Activated T-helper 1 cell treated with anti-CD3 and anti-CD28 coated beads, Interleukin-12 subunit alpha, Interleukin-12 subunit beta, Interleukin-2, Interleukin-4 antibody, amounts not matched to agents 30 ng/mL and 10 ng/mL and 1 ng/mL, durations not matched to agents 14 hours and 24 hours and 36 hours (primary cell): ENCODE results near the gene SPTBN4. TPM values are rescaled to one million over a fixed set of nuclear protein-coding genes. Genes with fewer than 3 reads are reported as not detected.
"Not testable (repeated sequence)": the region's sequence is repeated elsewhere in the genome, so short reads cannot be mapped to it uniquely, and the experiment has no call there.

Source experiments
- DNase-seq: peaks from one replicate; pipeline ENCODE4 v3.0.0; 2021; ENCODE audit warnings: low spot score
- H3K27ac Mint-ChIP-seq: one replicate; pipeline ENCODE4 v1.8.0; 2021; ENCODE audit warnings: mild to moderate bottlenecking, mixed read lengths
- H3K27me3 Mint-ChIP-seq: one replicate; pipeline ENCODE4 v1.8.0; 2022; ENCODE audit warnings: mild to moderate bottlenecking, moderate library complexity, mixed read lengths; ENCODE audit not compliant: insufficient read depth
- H3K36me3 Mint-ChIP-seq: one replicate; pipeline ENCODE4 v1.8.0; 2021; ENCODE audit warnings: low read depth, mixed read lengths
- H3K4me1 Mint-ChIP-seq: one replicate; pipeline ENCODE4 v1.8.0; 2021; ENCODE audit warnings: low read depth, mixed read lengths
- H3K4me3 Mint-ChIP-seq: one replicate; pipeline ENCODE4 v1.8.0; 2021; ENCODE audit warnings: mild to moderate bottlenecking, moderate library complexity, mixed read lengths
- H3K9me3 Mint-ChIP-seq: one replicate; pipeline ENCODE4 v1.8.0; 2021; ENCODE audit warnings: mixed read lengths
- intact Hi-C: fragments of 100-400 bp; cut with micrococcal nuclease; formaldehyde crosslinking; loops from one replicate; pipeline ENCODE4 v1.15.1; 2024
- total RNA-seq: library from RNA; stranded (reverse); gene quantifications from 2 replicates; pipeline ENCODE4 v1.2.3, GENCODE V29; 2022

Gene SPTBN4
- total RNA-seq, 1 donor from 2014 or later = 0.21 TPM

DNA sequence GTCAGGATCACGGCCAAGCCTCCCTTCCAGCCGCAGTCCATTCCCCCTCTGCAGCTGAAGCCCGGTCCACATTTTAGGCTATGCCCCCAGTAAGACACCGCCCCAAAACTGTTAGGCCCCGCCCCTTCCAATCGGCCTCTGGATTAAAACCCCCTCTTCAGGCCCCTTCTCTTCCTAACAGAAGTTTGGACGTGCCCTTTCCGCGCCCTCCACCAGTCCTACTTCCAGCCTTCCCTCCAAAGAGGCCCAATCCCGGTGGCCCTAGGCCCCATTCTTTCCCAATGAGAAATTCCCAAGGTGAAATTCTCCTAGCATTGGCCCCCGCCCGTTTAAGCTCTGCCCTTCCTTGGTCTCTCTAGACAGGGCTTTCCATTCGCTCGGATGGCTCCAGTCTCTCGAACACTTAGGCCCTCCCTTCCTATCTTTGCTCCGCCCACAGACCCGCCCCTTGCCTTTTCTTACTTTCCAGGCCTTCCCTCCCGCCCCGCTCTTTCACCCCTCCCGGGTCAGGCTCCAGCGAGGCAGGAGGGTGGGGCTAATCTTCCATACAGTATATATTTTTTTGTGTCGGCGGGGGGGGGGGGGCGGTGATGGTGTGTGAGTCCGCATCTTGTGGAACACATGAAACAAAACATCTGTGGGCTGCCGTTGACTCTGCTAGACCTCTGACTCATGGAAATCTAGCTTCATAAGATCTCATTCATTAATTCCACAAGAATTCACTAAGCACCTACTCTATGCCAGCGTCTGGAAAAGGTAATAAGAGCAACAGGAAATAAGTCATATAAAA, 148.0 kb downstream of the SPTBN4 start:
- Mint-ChIP-seq H3K27ac (peak overlapping the region; percentile 100), H3K4me3 (peak overlapping the region; percentile 97), H3K9me3 (no peaks in the 10 kb centered on the region), H3K27me3 (no peaks in the 10 kb centered on the region), H3K36me3 (peaks cover 18% of the 10 kb centered on the region), H3K4me1 (peaks cover 41% of the 10 kb centered on the region)
- DNase-seq = peak; percentile 75
- intact Hi-C loops = loop anchor here (1.0 to 10.0 kb wide), 17 partner anchors 10 to 930 kb away; partner anchors contain the start of genes ACTMAP, AKT2, BLVRB and C19orf47

DNA sequence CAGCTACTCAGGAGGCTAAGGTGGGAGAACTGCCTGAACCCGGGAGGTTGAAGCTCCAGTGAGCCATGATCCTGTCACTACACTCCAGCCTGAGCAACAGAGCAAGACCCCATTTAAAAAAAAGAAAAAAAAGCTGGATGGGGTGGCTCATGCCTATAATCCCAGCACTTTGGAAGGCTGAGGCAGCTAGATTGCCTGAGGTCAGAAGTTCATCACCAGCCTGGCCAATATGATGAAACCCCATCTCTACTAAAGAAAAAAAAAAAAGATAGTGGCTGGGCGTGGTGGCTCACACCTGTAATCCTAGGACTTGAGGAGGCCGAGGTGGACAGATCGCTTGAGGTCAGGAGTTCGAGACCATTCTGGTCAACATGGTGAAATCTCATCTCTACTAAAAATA, 149.4 kb downstream of the SPTBN4 start:
- no peak overlapping the region for H3K4me3 Mint-ChIP-seq

DNA sequence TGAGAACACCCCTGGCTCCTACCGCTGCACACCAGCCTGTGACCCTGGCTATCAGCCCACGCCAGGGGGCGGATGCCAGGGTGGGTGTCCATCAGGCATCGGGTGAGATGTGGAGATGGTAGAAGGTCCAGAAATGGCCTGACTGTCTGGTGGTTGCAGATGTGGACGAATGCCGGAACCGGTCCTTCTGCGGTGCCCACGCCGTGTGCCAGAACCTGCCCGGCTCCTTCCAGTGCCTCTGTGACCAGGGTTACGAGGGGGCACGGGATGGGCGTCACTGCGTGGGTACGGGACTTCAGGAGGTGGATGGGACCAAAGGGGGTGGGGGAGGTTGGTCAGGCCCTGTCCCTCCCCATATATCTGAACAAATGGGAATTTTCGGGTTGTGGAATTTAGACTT, 150.1 kb downstream of the SPTBN4 start:
- no peak overlapping the region for H3K4me3 Mint-ChIP-seq
- no peak for DNase-seq
- no peaks in the 10 kb centered on the region for H3K9me3 Mint-ChIP-seq
- peaks cover 28% of the 10 kb centered on the region for H3K36me3 Mint-ChIP-seq
- H3K27ac Mint-ChIP-seq = no peak overlapping the region
- intact Hi-C loops = loop anchor here (5.0 to 10.0 kb wide), 3 partner anchors 648 to 928 kb away; partner anchors contain the start of genes HNRNPUL1 and TGFB1
- no peaks in the 10 kb centered on the region for H3K27me3 Mint-ChIP-seq
- H3K4me1 Mint-ChIP-seq = peaks cover 32% of the 10 kb centered on the region

More for the DNA sequence above, 149.4 kb downstream of the SPTBN4 start:
- intact Hi-C loops = loop anchor here (5.0 to 10.0 kb wide), 3 partner anchors 649 to 929 kb away; partner anchors contain the start of genes HNRNPUL1 and TGFB1
- peaks cover 29% of the 10 kb centered on the region for H3K4me1 Mint-ChIP-seq
- peak overlapping the region; percentile 100 for H3K27ac Mint-ChIP-seq
- H3K36me3 Mint-ChIP-seq = peaks cover 23% of the 10 kb centered on the region
- H3K27me3 Mint-ChIP-seq = no peaks in the 10 kb centered on the region
- DNase-seq = no peak
- no peaks in the 10 kb centered on the region for H3K9me3 Mint-ChIP-seq

DNA sequence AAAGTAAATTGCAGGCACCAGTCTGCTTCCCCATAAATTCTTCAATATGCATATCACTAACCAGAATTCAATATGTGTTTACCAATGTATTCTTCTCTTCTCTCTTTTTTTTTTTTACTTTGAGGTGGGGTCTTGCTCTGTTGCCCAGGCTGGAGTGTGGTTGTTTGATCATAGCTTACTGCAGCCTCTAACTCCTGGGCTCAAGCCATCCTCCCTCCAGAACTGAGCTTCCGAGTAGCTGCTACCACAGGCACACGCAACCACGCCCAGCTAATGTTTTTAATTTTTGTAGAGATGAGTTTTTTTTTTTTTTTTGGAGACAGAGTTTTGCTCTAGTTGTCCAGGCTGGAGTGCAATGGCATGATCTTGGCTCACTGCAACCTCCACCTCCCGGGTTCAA, 151.2 kb downstream of the SPTBN4 start:
- Mint-ChIP-seq H3K9me3 (no peaks in the 10 kb centered on the region), H3K4me3 (no peak overlapping the region), H3K36me3 (peaks cover 35% of the 10 kb centered on the region), H3K27me3 (no peaks in the 10 kb centered on the region), H3K27ac (no peak overlapping the region), H3K4me1 (peaks cover 27% of the 10 kb centered on the region)
- no peak for DNase-seq
- intact Hi-C loops = loop anchor here (5.0 to 10.0 kb wide), 3 partner anchors 647 to 927 kb away; partner anchors contain the start of genes HNRNPUL1 and TGFB1

DNA sequence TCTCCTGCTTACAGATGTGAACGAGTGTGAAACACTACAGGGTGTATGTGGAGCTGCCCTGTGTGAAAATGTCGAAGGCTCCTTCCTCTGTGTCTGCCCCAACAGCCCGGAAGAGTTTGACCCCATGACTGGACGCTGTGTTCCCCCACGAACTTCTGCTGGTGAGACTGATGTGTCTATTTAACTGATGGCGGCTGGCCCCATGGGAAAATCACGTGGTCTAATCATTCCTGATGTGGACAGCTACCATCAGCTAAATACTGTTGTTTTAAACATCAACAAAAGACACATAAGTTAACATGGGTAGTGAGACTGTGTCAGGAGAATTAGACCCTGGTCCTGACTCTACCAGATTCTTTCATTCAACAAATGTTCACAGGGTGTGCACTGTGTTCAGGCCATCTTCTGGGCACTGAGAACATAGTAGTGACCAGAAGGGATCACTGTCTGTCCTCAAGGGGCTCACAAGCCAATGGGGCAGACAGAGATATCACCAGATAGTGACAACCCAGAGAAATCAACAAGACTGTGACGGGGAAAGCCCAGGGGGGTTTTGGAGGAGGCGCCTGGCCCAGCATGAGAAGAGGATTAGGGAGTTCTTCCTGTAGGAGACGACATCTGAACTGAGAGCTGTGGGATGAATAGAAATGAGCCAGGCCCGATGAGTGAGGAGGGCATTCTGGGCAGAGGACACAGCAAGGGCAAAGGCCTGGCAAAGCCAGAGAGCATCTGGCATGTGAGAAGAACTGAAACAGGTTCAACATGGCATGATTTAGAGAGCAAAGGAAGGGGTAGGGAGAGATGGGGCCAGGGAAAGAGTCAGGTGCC, 152.7 kb downstream of the SPTBN4 start:
- Mint-ChIP-seq H3K4me1 (peaks cover 31% of the 10 kb centered on the region), H3K36me3 (peaks cover 41% of the 10 kb centered on the region), H3K9me3 (no peaks in the 10 kb centered on the region), H3K4me3 (no peak overlapping the region), H3K27ac (peak overlapping the region; percentile 37), H3K27me3 (no peaks in the 10 kb centered on the region)
- intact Hi-C loops = loop anchor here (5.0 to 10.0 kb wide), 3 partner anchors 645 to 925 kb away; partner anchors contain the start of genes HNRNPUL1 and TGFB1
- DNase-seq = no peak

DNA sequence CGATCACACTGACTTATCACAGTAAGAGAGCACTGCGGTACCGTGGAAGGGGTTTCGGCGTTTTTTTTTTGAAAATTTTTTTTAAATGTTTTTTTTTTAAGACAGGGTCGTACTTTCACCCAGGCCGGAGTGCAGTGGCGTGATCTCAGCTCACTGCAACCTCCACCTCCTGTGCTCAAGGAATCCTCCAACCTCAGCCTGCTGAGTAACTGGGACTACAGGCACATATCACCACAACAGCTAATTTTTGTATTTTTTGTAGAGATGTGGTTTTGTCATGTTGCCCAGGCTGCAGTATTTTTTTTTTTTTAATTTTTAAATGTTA, 153.3 kb downstream of the SPTBN4 start:
- DNase-seq = no peak
- peaks cover 25% of the 10 kb centered on the region for H3K4me1 Mint-ChIP-seq
- H3K36me3 Mint-ChIP-seq = peaks cover 43% of the 10 kb centered on the region
- H3K27ac Mint-ChIP-seq = peak overlapping the region; percentile 37
- H3K27me3 Mint-ChIP-seq = no peaks in the 10 kb centered on the region
- no peaks in the 10 kb centered on the region for H3K9me3 Mint-ChIP-seq
- no peak overlapping the region for H3K4me3 Mint-ChIP-seq
- intact Hi-C loops = no loop called here

DNA sequence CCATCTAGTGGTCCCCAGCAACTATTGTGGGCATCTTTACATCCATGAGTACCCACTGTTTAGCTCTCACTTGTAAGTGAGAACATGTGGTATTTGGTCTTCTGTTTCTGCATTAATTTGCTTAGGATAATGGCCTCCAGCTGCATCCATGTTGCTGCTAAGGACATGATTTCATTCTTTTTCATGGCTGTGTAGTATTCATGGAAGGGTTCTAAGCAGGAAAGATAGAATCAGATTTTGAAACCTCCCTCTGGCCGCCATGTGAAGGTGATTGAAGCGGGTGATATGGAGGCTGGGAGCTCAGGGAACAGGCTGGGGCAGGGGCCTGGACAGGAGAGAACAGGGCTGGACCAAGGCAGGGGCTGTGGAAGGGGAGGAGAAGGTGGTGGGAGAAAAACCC, 154.5 kb downstream of the SPTBN4 start:
- peaks cover 47% of the 10 kb centered on the region for H3K36me3 Mint-ChIP-seq
- no peak overlapping the region for H3K4me3 Mint-ChIP-seq

DNA sequence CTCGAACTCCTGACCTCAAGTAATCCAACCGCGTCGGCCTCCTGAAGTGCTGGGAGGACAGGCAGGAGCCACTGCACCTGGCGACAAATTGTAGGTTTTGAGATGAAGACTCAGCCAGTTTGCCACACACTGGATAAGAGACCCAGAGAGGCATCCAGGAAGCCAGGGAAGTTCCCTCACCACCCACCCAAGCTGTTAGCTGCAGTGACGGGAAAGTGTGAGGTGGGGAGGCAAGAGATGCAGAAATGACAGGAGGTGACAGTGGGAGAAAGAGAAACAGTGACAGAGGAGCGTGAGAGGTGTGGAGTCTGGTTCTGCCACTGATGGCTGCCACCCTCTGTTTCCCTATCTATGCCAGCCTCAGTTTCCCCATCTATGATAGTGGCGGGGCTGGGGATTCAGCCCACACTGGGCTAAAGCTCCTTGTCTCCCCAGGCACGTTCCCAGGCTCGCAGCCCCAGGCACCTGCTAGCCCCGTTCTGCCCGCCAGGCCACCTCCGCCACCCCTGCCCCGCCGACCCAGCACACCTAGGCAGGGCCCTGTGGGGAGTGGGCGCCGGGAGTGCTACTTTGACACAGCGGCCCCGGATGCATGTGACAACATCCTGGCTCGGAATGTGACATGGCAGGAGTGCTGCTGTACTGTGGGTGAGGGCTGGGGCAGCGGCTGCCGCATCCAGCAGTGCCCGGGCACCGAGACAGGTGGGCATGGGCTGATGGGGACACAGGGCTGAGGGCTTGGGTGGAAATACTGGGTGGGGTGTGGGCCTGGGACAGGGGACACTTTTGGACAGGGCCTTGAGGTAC, 155.4 kb downstream of the SPTBN4 start:
- Mint-ChIP-seq H3K4me3 (no peak overlapping the region), H3K36me3 (peaks cover 43% of the 10 kb centered on the region), H3K27me3 (no peaks in the 10 kb centered on the region), H3K27ac (peak overlapping the region; percentile 58), H3K4me1 (peaks cover 29% of the 10 kb centered on the region), H3K9me3 (no peaks in the 10 kb centered on the region)
- intact Hi-C loops = no loop called here
- no peak for DNase-seq

More for the DNA sequence above, 154.5 kb downstream of the SPTBN4 start:
- H3K4me1 Mint-ChIP-seq = peaks cover 26% of the 10 kb centered on the region
- peak overlapping the region; percentile 5 for H3K27ac Mint-ChIP-seq
- H3K27me3 Mint-ChIP-seq = no peaks in the 10 kb centered on the region
- H3K9me3 Mint-ChIP-seq = no peaks in the 10 kb centered on the region
- DNase-seq = no peak
- intact Hi-C loops = no loop called here

DNA sequence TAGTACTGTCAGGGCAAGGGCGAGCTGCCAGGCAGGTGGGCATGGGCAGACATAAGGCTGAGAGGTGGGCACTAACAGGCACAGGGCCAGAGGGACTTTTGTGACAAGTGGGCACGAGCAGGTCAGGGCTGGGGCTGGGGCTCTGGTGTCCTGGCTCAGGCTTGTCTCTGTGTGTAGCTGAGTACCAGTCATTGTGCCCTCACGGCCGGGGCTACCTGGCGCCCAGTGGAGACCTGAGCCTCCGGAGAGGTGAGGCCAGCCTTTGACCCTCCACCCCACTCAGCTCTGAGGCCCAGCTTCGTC, 155.9 kb downstream of the SPTBN4 start:
- Mint-ChIP-seq H3K27ac (peak overlapping the region; percentile 40), H3K4me1 (peaks cover 29% of the 10 kb centered on the region), H3K9me3 (no peaks in the 10 kb centered on the region), H3K4me3 (no peak overlapping the region), H3K27me3 (no peaks in the 10 kb centered on the region), H3K36me3 (peaks cover 43% of the 10 kb centered on the region)
- DNase-seq = no peak
- intact Hi-C loops = no loop called here

DNA sequence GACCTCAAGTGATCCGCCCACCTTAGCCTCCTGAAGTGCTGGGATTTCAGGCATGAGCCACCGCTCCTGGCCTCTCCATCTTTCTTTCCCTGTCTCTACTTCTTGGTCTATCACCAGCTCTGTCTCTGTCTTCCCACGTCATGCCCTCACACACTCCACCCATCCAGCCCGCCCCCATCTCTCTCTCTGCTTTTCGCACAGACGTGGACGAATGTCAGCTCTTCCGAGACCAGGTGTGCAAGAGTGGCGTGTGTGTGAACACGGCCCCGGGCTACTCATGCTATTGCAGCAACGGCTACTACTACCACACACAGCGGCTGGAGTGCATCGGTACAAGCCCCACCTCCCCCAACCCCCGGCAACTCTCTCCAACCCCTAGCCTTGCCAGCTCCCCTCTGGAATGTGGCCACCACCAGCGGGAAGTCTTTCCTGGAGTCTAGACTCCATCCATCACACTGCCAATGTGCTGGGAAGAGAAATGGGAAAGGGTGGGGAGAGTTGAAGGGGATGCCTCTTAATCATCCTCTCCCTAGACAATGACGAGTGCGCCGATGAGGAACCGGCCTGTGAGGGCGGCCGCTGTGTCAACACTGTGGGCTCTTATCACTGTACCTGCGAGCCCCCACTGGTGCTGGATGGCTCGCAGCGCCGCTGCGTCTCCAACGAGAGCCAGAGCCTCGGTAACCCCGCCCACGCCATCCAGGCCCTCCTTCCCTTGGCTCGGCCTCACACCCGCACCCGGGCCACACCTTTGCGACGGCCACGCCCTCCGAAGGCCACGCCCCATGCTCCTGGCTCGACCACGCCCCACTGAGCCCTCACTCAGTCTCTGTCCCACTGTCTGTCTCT, 156.8 kb downstream of the SPTBN4 start:
- Mint-ChIP-seq H3K9me3 (no peaks in the 10 kb centered on the region), H3K27ac (no peak overlapping the region), H3K36me3 (peaks cover 40% of the 10 kb centered on the region), H3K27me3 (no peaks in the 10 kb centered on the region), H3K4me3 (no peak overlapping the region), H3K4me1 (peaks cover 28% of the 10 kb centered on the region)
- DNase-seq = no peak
- intact Hi-C loops = no loop called here

DNA sequence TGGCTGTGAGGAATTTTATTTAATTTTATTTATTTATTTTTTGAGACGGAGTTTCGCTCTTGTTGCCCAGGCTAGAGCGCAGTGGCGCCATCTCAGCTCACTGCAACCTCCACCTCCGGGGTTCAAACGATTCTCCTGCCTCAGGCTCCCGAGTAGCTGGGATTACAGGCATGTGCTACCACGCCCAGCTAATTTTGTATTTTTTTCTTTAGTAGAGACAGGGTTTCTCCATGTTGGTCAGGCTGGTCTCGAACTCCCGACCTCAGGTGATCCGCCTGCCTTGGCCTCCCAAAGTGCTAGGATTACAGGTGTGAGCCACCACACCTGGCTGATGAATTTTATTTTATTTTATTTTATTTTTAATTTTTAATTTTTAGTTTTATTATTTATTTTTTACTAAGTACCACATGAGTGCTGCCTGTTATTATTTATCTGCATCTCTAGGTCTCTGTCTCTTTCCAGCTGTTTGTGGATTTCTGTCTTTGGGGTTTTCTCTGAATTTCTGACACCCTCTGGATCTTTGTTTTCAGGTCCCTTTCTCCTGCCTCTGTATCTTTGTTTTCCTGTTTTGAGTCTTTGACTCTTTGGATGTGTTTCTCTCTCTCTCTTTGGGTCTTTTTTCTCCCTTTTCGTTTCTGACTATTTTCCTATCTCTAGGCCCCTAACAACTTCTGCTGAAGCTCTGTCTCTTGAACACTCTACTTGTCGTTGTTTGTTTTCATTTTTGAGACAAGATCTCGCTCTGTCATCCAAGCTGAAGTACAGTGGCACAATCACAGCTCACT, 157.8 kb downstream of the SPTBN4 start:
- H3K9me3 Mint-ChIP-seq = not testable (repeated sequence)
- H3K36me3 Mint-ChIP-seq = peaks cover 39% of the 10 kb centered on the region
- peak overlapping the region; percentile 29 for H3K27ac Mint-ChIP-seq

More for the DNA sequence above, 157.8 kb downstream of the SPTBN4 start:
- intact Hi-C loops, H3K27me3 Mint-ChIP-seq, DNase-seq, H3K4me3 Mint-ChIP-seq: not testable (repeated sequence)
- peaks cover 24% of the 10 kb centered on the region for H3K4me1 Mint-ChIP-seq
